Measurements from ENCODE around the gene CACNA1E.
"Not testable (repeated sequence)": the region's sequence is repeated elsewhere in the genome, so short reads cannot be mapped to it uniquely, and the experiment has no call there.

Gene CACNA1E

DNA sequence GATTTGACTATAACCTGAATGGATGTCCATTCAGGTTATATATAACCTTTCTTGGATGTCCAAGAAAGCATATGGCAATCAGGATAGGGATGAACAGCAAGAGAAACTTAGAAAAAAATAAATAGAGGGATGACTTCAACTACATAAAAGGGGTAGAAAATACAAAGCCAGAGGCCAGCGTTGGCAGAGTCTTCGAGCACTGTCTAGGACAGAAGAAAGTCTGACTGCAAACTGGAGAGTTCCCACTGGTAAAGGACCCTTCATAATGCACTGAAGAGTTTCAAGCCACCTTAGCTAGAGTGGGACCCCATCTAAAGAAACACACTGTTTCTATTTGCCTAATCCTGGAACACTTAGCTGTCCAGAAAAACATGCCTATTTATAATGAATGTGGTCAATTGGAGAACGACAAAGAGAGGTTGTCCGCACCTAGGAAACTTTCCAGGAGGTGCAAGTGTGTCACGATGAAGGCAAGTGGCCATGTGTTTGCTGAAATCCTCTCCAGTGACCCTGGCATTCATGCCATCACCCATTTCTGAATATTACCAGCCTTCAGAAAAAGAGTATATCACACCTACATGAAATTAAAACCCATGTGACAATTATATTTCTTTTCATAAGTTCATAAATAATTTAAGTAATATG lies 362.8 kb downstream of the CACNA1E start:
- TF ChIP-seq MYC (IDR thresholded peaks at IDR 0.05; ENCODE audit: low read depth, low read length), result no peak
- no peak for TF ChIP-seq POLR2A (IDR thresholded peaks at IDR 0.05; ENCODE audit: extremely low read depth, insufficient read length)
- TF ChIP-seq, protein P1, sequence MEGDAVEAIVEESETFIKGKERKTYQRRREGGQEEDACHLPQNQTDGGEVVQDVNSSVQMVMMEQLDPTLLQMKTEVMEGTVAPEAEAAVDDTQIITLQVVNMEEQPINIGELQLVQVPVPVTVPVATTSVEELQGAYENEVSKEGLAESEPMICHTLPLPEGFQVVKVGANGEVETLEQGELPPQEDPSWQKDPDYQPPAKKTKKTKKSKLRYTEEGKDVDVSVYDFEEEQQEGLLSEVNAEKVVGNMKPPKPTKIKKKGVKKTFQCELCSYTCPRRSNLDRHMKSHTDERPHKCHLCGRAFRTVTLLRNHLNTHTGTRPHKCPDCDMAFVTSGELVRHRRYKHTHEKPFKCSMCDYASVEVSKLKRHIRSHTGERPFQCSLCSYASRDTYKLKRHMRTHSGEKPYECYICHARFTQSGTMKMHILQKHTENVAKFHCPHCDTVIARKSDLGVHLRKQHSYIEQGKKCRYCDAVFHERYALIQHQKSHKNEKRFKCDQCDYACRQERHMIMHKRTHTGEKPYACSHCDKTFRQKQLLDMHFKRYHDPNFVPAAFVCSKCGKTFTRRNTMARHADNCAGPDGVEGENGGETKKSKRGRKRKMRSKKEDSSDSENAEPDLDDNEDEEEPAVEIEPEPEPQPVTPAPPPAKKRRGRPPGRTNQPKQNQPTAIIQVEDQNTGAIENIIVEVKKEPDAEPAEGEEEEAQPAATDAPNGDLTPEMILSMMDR (IDR thresholded peaks at IDR 0.05; ENCODE audit: low read depth, low read length), result no peak
- TF ChIP-seq, protein P2, sequence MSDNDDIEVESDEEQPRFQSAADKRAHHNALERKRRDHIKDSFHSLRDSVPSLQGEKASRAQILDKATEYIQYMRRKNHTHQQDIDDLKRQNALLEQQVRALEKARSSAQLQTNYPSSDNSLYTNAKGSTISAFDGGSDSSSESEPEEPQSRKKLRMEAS (IDR thresholded peaks at IDR 0.05; ENCODE audit: low read depth, low read length), result no peak
- H3K4me3 ChIP-seq (ENCODE audit: low read depth, low read length), result no peak overlapping the region
- no peak for DNase-seq (ENCODE audit: low read depth)

DNA sequence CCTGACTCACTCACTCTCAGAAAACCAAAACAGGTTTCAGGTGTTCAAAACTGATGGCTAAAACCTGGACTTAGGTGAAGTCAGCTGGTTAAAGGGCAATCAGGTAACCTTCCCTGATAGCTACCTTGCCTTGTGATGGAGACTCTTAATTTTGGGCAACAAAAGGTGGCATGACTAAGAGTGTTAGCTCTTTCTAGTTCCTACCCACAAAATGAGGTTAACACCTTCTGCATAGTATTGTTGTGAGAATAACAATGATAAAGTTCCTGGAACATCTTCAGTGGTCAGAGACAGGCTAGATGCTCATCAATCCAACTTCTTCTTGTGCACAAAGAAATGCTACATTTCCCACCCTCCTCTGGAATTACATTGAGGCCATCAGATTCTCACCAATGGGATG lies 363.4 kb downstream of the CACNA1E start:
- DNase-seq (ENCODE audit: low read depth), result no peak
- TF ChIP-seq, protein P2 (IDR thresholded peaks at IDR 0.05; ENCODE audit: low read depth, low read length), result no peak
- TF ChIP-seq POLR2A (IDR thresholded peaks at IDR 0.05; ENCODE audit: extremely low read depth, insufficient read length) (no peak), MYC (IDR thresholded peaks at IDR 0.05; ENCODE audit: low read depth, low read length) (no peak)
- TF ChIP-seq, protein P1 (IDR thresholded peaks at IDR 0.05; ENCODE audit: low read depth, low read length), result no peak
- H3K4me3 ChIP-seq (ENCODE audit: low read depth, low read length), result no peak overlapping the region

DNA sequence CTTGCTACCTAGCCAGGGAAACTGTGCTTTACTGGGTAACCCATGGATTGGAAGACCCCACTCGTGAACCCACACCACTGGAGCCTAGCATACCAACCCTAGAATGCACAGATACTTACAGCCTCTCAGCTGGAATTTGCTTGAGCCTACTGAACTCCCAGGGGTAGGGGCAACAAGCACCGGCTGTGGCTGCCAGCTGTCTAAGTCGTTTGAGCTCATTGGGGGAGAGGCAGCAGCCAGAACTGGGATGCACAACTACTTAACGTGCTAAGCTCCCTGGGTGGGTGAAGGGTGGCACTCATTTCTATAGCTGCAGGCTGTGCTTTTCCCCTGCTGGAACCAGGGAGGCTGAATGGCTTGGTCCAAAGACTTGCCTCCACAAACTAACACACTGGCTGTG lies 365.8 kb downstream of the CACNA1E start:
- no peak for DNase-seq (ENCODE audit: low read depth)
- TF ChIP-seq POLR2A (IDR thresholded peaks at IDR 0.05; ENCODE audit: extremely low read depth, insufficient read length) (no peak), MYC (IDR thresholded peaks at IDR 0.05; ENCODE audit: low read depth, low read length) (no peak)
- TF ChIP-seq, protein P1 (IDR thresholded peaks at IDR 0.05; ENCODE audit: low read depth, low read length), result no peak
- TF ChIP-seq, protein P2 (IDR thresholded peaks at IDR 0.05; ENCODE audit: low read depth, low read length), result no peak
- H3K4me3 ChIP-seq (ENCODE audit: low read depth, low read length), result no peak overlapping the region

DNA sequence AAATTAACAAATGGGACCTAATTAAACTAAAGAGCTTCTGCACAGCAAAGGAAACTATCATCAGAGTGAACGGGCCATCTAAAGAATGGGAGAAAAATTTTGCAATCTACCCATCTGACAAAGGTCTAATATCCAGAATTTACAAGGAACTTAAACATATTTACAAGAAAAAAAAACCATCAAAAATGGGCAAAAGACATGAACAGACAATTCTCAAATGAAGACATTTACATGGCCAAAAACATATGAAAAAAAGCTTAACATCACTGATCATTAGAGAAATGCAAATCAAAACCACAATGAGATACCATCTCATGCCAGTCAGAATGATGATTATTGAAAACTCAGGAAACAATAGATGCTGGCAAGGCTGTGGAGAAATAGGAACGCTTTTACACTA lies 370.9 kb downstream of the CACNA1E start:
- not testable (repeated sequence) for H3K4me3 ChIP-seq (ENCODE audit: low read depth, low read length); DNase-seq (ENCODE audit: low read depth)

DNA sequence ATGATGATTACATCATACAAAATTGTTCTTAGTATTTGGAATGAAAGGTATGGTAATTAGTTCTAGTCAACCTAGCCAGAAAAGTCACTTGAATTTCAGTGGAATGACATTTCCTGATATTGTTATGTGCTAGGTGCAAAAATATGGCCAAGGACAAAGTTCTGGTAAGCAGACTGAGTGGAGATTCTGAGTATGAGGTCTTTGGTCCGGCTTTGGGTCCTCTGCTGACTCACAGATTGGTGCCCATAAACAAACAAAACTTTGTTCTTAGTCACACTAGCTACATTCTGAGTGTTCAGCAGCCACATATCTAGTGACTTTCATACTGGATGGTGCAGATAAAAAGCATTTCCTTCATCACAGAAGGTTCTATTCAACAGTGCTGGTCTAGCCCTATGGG lies 372.1 kb downstream of the CACNA1E start:
- H3K4me3 ChIP-seq (ENCODE audit: low read depth, low read length), result no peak overlapping the region
- TF ChIP-seq POLR2A (IDR thresholded peaks at IDR 0.05; ENCODE audit: extremely low read depth, insufficient read length) (no peak), MYC (IDR thresholded peaks at IDR 0.05; ENCODE audit: low read depth, low read length) (no peak)
- TF ChIP-seq, protein P2 (IDR thresholded peaks at IDR 0.05; ENCODE audit: low read depth, low read length), result no peak
- TF ChIP-seq, protein P1 (IDR thresholded peaks at IDR 0.05; ENCODE audit: low read depth, low read length), result no peak
- no peak for DNase-seq (ENCODE audit: low read depth)
